Spleen (tissue), 7 donors: ENCODE results near the gene SCG5.

Experiments used
- CTCF ChIP-seq, 11 experiments: fragments of 200-600 bp in 7 of 11; fragments of 450-650 bp in 4 of 11; sonication (generic) in 4 of 11; IDR thresholded peaks in 8 of 11; conservative IDR thresholded peaks in 3 of 11; 1 replicate in 7 of 11; 2 replicates in 4 of 11; pipeline versions ENCODE4 v1.4.0 to v1.8.0; 2016 to 2021; ENCODE audit warnings: antibody characterized with exemption in 11 of 11, inconsistent platforms in 4 of 11, mild to moderate bottlenecking in 1 of 11
- POLR2AphosphoS5 ChIP-seq, 3 donors: sonication (generic); formaldehyde crosslinking; IDR thresholded peaks; one replicate each; pipeline ENCODE4 v1.5.1; 2017; ENCODE audit warnings: antibody characterized with exemption in 3 of 3
- donor health status: DM: no; HTN: no; CAD: no; lungs with moderate emphysema.
- donor health status: DM: no; HTN: no; CAD: no.
- donor health status: DM: no; HTN: no; CAD: no.

- TF ChIP-seq CTCF (IDR thresholded peaks at IDR 0.05 in 8 of 11, conservative IDR thresholded peaks at IDR 0.05 in 3 of 11) (no peak), POLR2AphosphoS5 (IDR thresholded peaks at IDR 0.05) (no peak)
These were observed 75.5 kb downstream of the SCG5 start for GRCh38 chr15:32716915-32717425.
